H1 (cell line): ENCODE results near the gene PHOX2A.

Source experiments
- CHD2 ChIP-seq: IDR thresholded peaks from 2 replicates; pipeline ENCODE4 v1.6.1; 2012; ENCODE audit warnings: low read length, improper control_type of control experiment
- CTCF ChIP-seq, 3 experiments: IDR thresholded peaks; 1 replicate in 2 of 3; 2 replicates in 1 of 3; pipeline versions ENCODE4 v1.5.1 to v1.6.1; 2011; ENCODE audit warnings: low read length in 3 of 3, mild to moderate bottlenecking in 3 of 3, inconsistent platforms in 2 of 3, low read depth in 1 of 3, moderate library complexity in 1 of 3; ENCODE audit not compliant: insufficient read depth in 1 of 3; ENCODE audit errors: control extremely low read depth in 1 of 3
- MAX ChIP-seq: IDR thresholded peaks from 2 replicates; pipeline ENCODE4 v1.6.1; 2012; ENCODE audit warnings: inconsistent platforms
- RFX5 ChIP-seq: IDR thresholded peaks from 2 replicates; pipeline ENCODE4 v1.6.1; 2011; ENCODE audit warnings: low read depth, low read length, improper control_type of control experiment, borderline replicate concordance

GRCh38 chr11:72247584-72247983, 3.6 kb upstream of the PHOX2A start:
- TF ChIP-seq MAX (no peak), RFX5 (no peak), CHD2 (no peak), CTCF (IDR thresholded peaks at IDR 0.05; ENCODE audit: control extremely low read depth in 1 of 3, insufficient read depth in 1 of 3, low read depth in 1 of 3, low read length in 3 of 3) (no peak)
